ENCODE data around the gene WASL. TPM values are rescaled to one million over a fixed set of nuclear protein-coding genes. Genes with fewer than 3 reads are reported as not detected.
"Not testable (repeated sequence)": the region's sequence is repeated elsewhere in the genome, so short reads cannot be mapped to it uniquely, and the experiment has no call there.

WASL gene
- total RNA-seq (11.4 TPM), polyA plus RNA-seq (ENCODE audit: insufficient read depth in 1 of 8, insufficient read length in 8 of 8, low replicate concordance in 1 of 8) (10 to 100 TPM; 27.2 to 39.4 (median 30.8) TPM)
- long read RNA-seq, donor 1, full-length matches to known transcripts = 1 of 1 reads
- long read RNA-seq, donor 1, partial matches to known transcripts = 0 of 1 reads
- long read RNA-seq, donor 1, other reads (novel, unspliced or antisense) = 0 of 1 reads
- long read RNA-seq, donor 2 = 0 reads
- long read RNA-seq, donor 3, full-length matches to known transcripts = 3 of 8 reads
- long read RNA-seq, donor 3, partial matches to known transcripts = 5 of 8 reads
- long read RNA-seq, donor 3, other reads (novel, unspliced or antisense) = 0 of 8 reads
- long read RNA-seq, donor 4, full-length matches to known transcripts = 1 of 1 reads
- long read RNA-seq, donor 4, partial matches to known transcripts = 0 of 1 reads
- long read RNA-seq, donor 4, other reads (novel, unspliced or antisense) = 0 of 1 reads
- long read RNA-seq, donor 5, full-length matches to known transcripts = 2 of 35 reads
- long read RNA-seq, donor 5, partial matches to known transcripts = 33 of 35 reads
- long read RNA-seq, donor 5, other reads (novel, unspliced or antisense) = 0 of 35 reads
- long read RNA-seq, donor 6, full-length matches to known transcripts = 5 of 5 reads
- long read RNA-seq, donor 6, partial matches to known transcripts = 0 of 5 reads
- long read RNA-seq, donor 6, other reads (novel, unspliced or antisense) = 0 of 5 reads
- long read RNA-seq, donor 7, full-length matches to known transcripts = 1 of 1 reads
- long read RNA-seq, donor 7, partial matches to known transcripts = 0 of 1 reads
- long read RNA-seq, donor 7, other reads (novel, unspliced or antisense) = 0 of 1 reads
- long read RNA-seq, donor 8, partial matches to known transcripts = 6 of 6 reads
- long read RNA-seq, donor 8, other reads (novel, unspliced or antisense) = 0 of 6 reads
- long read RNA-seq, donor 9, full-length matches to known transcripts = 1 of 1 reads
- long read RNA-seq, donor 9, partial matches to known transcripts = 0 of 1 reads
- long read RNA-seq, donor 9, other reads (novel, unspliced or antisense) = 0 of 1 reads
- long read RNA-seq, donor 10, full-length matches to known transcripts = 6 of 17 reads
- long read RNA-seq, donor 10, partial matches to known transcripts = 11 of 17 reads
- long read RNA-seq, donor 10, other reads (novel, unspliced or antisense) = 0 of 17 reads
- long read RNA-seq, donor 11, full-length matches to known transcripts = 1 of 1 reads
- long read RNA-seq, donor 11, partial matches to known transcripts = 0 of 1 reads
- long read RNA-seq, donor 11, other reads (novel, unspliced or antisense) = 0 of 1 reads

GRCh38 chr7:123748734-123749536 is at the start of gene WASL:
WASL (minus strand) TSS chr7:123749003; CDS start chr7:123748734, 269 bp downstream.
- no peaks in the 10 kb centered on the region for H3K27me3 ChIP-seq (ENCODE audit: control insufficient read depth, insufficient read depth, low read length)
- WGBS (ENCODE audit: insufficient coverage) = under 1% methylated on average over 91 of the region's 93 CpGs
- peak within 1 kb of the TSS; percentile 89 for H3K4me3 ChIP-seq (ENCODE audit: low read length)
- peak; percentile 97 for DNase-seq
- H3K27ac ChIP-seq (ENCODE audit: low read length) = peak within 1 kb of the TSS; percentile 99
- H3K9me3 ChIP-seq (replicated peaks; ENCODE audit: control insufficient read depth, low read depth, low read length) = no peaks in the 10 kb centered on the region
- H3K36me3 ChIP-seq (ENCODE audit: control insufficient read depth, insufficient read depth, low read length) = no peaks in the 10 kb centered on the region
- peaks cover 3% of the 10 kb centered on the region for H3K4me1 ChIP-seq (ENCODE audit: control insufficient read depth, insufficient read depth, low read length)

GRCh38 chr7:123797673-123798531 is 49.1 kb upstream of the WASL start:
- H3K4me3 ChIP-seq (ENCODE audit: low read length) = no peak overlapping the region
- H3K9me3 ChIP-seq (replicated peaks; ENCODE audit: control insufficient read depth, low read depth, low read length) = no peaks in the 10 kb centered on the region
- H3K36me3 ChIP-seq (ENCODE audit: control insufficient read depth, insufficient read depth, low read length) = no peaks in the 10 kb centered on the region
- no peaks in the 10 kb centered on the region for H3K4me1 ChIP-seq (ENCODE audit: control insufficient read depth, insufficient read depth, low read length)
- WGBS (ENCODE audit: insufficient coverage) = no CpG with 5 or more reads among the region's 2 CpGs
- DNase-seq = peak; percentile 60
- H3K27me3 ChIP-seq (ENCODE audit: control insufficient read depth, insufficient read depth, low read length) = no peaks in the 10 kb centered on the region
- H3K27ac ChIP-seq (ENCODE audit: low read length) = no peak overlapping the region

GRCh38 chr7:123796568-123796967 is 47.8 kb upstream of the WASL start:
- H3K4me1 ChIP-seq (ENCODE audit: control insufficient read depth, insufficient read depth, low read length) = no peaks in the 10 kb centered on the region
- DNase-seq = no peak
- H3K4me3 ChIP-seq (ENCODE audit: low read length) = no peak overlapping the region
- no CpG with 5 or more reads among the region's 1 CpG for WGBS (ENCODE audit: insufficient coverage)
- H3K27me3 ChIP-seq (ENCODE audit: control insufficient read depth, insufficient read depth, low read length) = no peaks in the 10 kb centered on the region
- no peak overlapping the region for H3K27ac ChIP-seq (ENCODE audit: low read length)
- no peaks in the 10 kb centered on the region for H3K36me3 ChIP-seq (ENCODE audit: control insufficient read depth, insufficient read depth, low read length)
- H3K9me3 ChIP-seq (replicated peaks; ENCODE audit: control insufficient read depth, low read depth, low read length) = no peaks in the 10 kb centered on the region

DNA sequence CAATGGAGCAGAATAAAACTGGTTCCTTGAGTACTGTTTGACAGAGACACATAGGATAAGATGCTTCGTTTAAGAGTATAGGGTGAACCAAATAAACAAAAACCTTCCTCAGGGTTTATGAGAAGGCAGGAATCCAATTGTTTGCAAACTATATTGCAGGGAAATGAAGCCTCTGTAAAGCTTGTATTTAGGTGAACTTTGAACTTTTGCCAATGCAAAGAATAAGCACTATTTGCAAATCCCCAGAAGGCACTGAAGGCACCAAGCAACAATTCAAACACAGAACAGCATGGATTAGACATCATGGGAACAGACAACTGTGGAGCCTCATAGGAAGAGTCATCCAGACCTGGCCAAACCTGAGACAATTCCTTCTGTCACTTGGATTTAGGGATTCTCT is 47.1 kb upstream of the WASL start:
- no CpG with 5 or more reads among the region's 1 CpG for WGBS (ENCODE audit: insufficient coverage)
- H3K4me1 ChIP-seq (ENCODE audit: control insufficient read depth, insufficient read depth, low read length) = no peaks in the 10 kb centered on the region
- H3K9me3 ChIP-seq (replicated peaks; ENCODE audit: control insufficient read depth, low read depth, low read length) = no peaks in the 10 kb centered on the region
- H3K27ac ChIP-seq (ENCODE audit: low read length) = no peak overlapping the region
- no peak for DNase-seq
- H3K27me3 ChIP-seq (ENCODE audit: control insufficient read depth, insufficient read depth, low read length) = no peaks in the 10 kb centered on the region
- no peak overlapping the region for H3K4me3 ChIP-seq (ENCODE audit: low read length)
- H3K36me3 ChIP-seq (ENCODE audit: control insufficient read depth, insufficient read depth, low read length) = no peaks in the 10 kb centered on the region

GRCh38 chr7:123795116-123795515 is 46.3 kb upstream of the WASL start:
- H3K36me3 ChIP-seq (ENCODE audit: control insufficient read depth, insufficient read depth, low read length); DNase-seq; H3K9me3 ChIP-seq (replicated peaks; ENCODE audit: control insufficient read depth, low read depth, low read length); H3K4me1 ChIP-seq (ENCODE audit: control insufficient read depth, insufficient read depth, low read length); H3K27ac ChIP-seq (ENCODE audit: low read length); H3K4me3 ChIP-seq (ENCODE audit: low read length); H3K27me3 ChIP-seq (ENCODE audit: control insufficient read depth, insufficient read depth, low read length): not testable (repeated sequence)
- no CpG with 5 or more reads among the region's 1 CpG for WGBS (ENCODE audit: insufficient coverage)

DNA sequence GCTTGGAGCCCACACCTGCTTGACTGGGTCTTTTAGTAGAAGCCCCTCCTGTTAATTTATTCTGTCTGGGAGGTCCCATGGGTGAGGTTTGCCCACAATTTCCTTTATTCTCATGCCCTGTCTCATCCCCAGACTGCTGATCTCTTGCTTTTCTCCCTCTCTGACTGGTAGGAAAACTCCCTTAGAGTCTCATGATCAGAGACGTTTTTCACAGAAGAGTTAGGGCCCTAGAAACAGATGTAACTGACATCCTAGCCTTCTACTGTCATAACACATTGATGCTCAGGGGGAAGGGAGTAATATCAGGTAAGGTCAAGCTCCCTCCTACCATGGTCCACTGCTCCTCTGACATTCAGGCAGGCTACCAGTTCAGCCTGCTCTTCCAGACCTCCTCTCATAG is 43.7 kb upstream of the WASL start:
- no CpG with 5 or more reads among the region's 1 CpG for WGBS (ENCODE audit: insufficient coverage)
- DNase-seq = no peak
- Histone ChIP-seq H3K27ac (ENCODE audit: low read length) (no peak overlapping the region), H3K4me3 (ENCODE audit: low read length) (no peak overlapping the region), H3K27me3 (ENCODE audit: control insufficient read depth, insufficient read depth, low read length) (no peaks in the 10 kb centered on the region), H3K9me3 (replicated peaks; ENCODE audit: control insufficient read depth, low read depth, low read length) (no peaks in the 10 kb centered on the region), H3K4me1 (ENCODE audit: control insufficient read depth, insufficient read depth, low read length) (no peaks in the 10 kb centered on the region), H3K36me3 (ENCODE audit: control insufficient read depth, insufficient read depth, low read length) (no peaks in the 10 kb centered on the region)

- WGBS (ENCODE audit: insufficient coverage) = 100% methylated on average over 1 of the region's 5 CpGs
- DNase-seq = no peak
- Histone ChIP-seq H3K9me3 (replicated peaks; ENCODE audit: control insufficient read depth, low read depth, low read length) (no peaks in the 10 kb centered on the region), H3K27ac (ENCODE audit: low read length) (no peak overlapping the region), H3K4me1 (ENCODE audit: control insufficient read depth, insufficient read depth, low read length) (no peaks in the 10 kb centered on the region), H3K27me3 (ENCODE audit: control insufficient read depth, insufficient read depth, low read length) (no peaks in the 10 kb centered on the region), H3K36me3 (ENCODE audit: control insufficient read depth, insufficient read depth, low read length) (no peaks in the 10 kb centered on the region), H3K4me3 (ENCODE audit: low read length) (no peak overlapping the region)
These were observed 42.2 kb upstream of the WASL start for GRCh38 chr7:123791001-123791400.

DNA sequence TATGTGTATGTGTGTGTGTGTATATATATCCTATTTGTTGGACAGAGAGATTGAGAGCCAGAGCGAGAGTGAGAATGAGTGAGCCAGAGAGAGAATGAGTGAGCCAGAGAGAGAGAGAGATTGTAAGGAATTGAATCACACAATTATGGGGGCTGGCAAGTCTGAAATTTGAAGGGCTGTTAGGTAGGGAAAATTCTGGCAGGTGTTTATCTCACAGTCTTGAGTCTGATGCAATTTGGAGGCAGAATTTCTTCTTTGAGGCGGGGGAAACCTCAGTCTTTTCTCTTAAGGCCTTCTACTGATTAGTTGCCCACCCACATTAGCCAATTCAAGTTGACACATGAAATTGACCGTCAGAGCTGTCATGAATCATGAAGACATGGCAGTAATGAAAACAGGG is 41.0 kb upstream of the WASL start:
- Histone ChIP-seq H3K27ac (ENCODE audit: low read length) (no peak overlapping the region), H3K4me3 (ENCODE audit: low read length) (no peak overlapping the region), H3K36me3 (ENCODE audit: control insufficient read depth, insufficient read depth, low read length) (no peaks in the 10 kb centered on the region), H3K27me3 (ENCODE audit: control insufficient read depth, insufficient read depth, low read length) (no peaks in the 10 kb centered on the region), H3K9me3 (replicated peaks; ENCODE audit: control insufficient read depth, low read depth, low read length) (no peaks in the 10 kb centered on the region), H3K4me1 (ENCODE audit: control insufficient read depth, insufficient read depth, low read length) (no peaks in the 10 kb centered on the region)
- no peak for DNase-seq
- WGBS (ENCODE audit: insufficient coverage) = 80% methylated on average over 1 of the region's 3 CpGs
